ENCODE results near the gene CCND1.
"Not testable (repeated sequence)": the region's sequence is repeated elsewhere in the genome, so short reads cannot be mapped to it uniquely, and the experiment has no call there.

DNA sequence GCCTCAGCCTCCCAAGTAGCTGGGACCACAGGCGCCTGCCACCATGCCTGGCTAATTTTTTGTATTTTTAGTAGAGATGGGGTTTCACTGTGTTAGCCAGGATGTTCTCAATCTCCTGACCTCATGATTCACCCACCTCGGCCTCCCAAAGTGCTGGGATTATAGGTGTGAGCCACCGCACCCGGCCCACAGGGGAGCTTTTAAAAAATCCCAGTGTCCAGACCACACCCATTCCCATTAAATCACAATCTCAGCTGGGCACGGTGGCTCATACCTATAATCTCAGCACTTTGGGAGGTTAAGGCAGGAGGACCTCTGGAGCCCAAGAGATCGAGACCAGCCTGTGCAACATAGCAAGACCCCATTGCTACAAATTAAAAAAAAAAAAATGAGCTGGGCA, 55.0 kb downstream of the CCND1 start:
- TF ChIP-seq, protein P1, sequence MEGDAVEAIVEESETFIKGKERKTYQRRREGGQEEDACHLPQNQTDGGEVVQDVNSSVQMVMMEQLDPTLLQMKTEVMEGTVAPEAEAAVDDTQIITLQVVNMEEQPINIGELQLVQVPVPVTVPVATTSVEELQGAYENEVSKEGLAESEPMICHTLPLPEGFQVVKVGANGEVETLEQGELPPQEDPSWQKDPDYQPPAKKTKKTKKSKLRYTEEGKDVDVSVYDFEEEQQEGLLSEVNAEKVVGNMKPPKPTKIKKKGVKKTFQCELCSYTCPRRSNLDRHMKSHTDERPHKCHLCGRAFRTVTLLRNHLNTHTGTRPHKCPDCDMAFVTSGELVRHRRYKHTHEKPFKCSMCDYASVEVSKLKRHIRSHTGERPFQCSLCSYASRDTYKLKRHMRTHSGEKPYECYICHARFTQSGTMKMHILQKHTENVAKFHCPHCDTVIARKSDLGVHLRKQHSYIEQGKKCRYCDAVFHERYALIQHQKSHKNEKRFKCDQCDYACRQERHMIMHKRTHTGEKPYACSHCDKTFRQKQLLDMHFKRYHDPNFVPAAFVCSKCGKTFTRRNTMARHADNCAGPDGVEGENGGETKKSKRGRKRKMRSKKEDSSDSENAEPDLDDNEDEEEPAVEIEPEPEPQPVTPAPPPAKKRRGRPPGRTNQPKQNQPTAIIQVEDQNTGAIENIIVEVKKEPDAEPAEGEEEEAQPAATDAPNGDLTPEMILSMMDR (IDR thresholded peaks at IDR 0.05): not testable (repeated sequence)
- TF ChIP-seq POLR2A (IDR thresholded peaks at IDR 0.05): not testable (repeated sequence)

Measured in right lobe of liver (tissue), 4 donors.